ENCODE measurements around the gene ALDH16A1.

Gene ALDH16A1

GRCh38 chr19:49473868-49474541 is 21.0 kb downstream of the ALDH16A1 start, which contains the start of gene FLT3LG:
TSS of gene FLT3LG (plus strand) at chr19:49474215. CDS start at chr19:49474640, 425 bp downstream.
- TF ChIP-seq EZH2phosphoT487 (IDR thresholded peaks at IDR 0.05; ENCODE audit: borderline replicate concordance, low read length) (no peak), CTCF (IDR thresholded peaks at IDR 0.05; ENCODE audit: low read depth, low read length, poor library complexity, severe bottlenecking) (peak; percentile 99)
- H3K27me3 ChIP-seq (ENCODE audit: control insufficient read depth, low read length): peaks cover 6% of the 10 kb centered on the region
- H3K27ac ChIP-seq (ENCODE audit: low read depth, low read length): no peak within 1 kb of the TSS
- H3F3A ChIP-seq (ENCODE audit: control insufficient read depth, insufficient read depth): peaks cover 4% of the 10 kb centered on the region; the same call in 1 of the 2 replicates
- H3K36me3 ChIP-seq (ENCODE audit: control insufficient read depth, low read length): peaks cover 18% of the 10 kb centered on the region
- H4K20me1 ChIP-seq (ENCODE audit: control insufficient read depth, insufficient read depth, low read depth, low read length): no peaks in the 10 kb centered on the region
- H3K4me3 ChIP-seq (ENCODE audit: low read length): peak within 1 kb of the TSS; percentile 75
- H3K9me2 ChIP-seq (replicated peaks; ENCODE audit: control insufficient read depth, low read length): no peaks in the 10 kb centered on the region
- peak within 1 kb of the TSS; percentile 78 for H3K4me2 ChIP-seq (ENCODE audit: low read length)
- H3K4me1 ChIP-seq (ENCODE audit: control insufficient read depth, low read length): peaks cover 44% of the 10 kb centered on the region
- H3K9me3 ChIP-seq (ENCODE audit: control insufficient read depth, insufficient read depth, low read length): no peaks in the 10 kb centered on the region
- no peaks in the 10 kb centered on the region for H3K79me2 ChIP-seq (ENCODE audit: control insufficient read depth, low read length)

GRCh38 chr19:49474542-49474924 is 21.5 kb downstream of the ALDH16A1 start:
- TF ChIP-seq EZH2phosphoT487 (IDR thresholded peaks at IDR 0.05; ENCODE audit: borderline replicate concordance, low read length) (no peak), CTCF (IDR thresholded peaks at IDR 0.05; ENCODE audit: low read depth, low read length, poor library complexity, severe bottlenecking) (no peak)
- Histone ChIP-seq H3K79me2 (ENCODE audit: control insufficient read depth, low read length) (no peaks in the 10 kb centered on the region), H3K4me2 (ENCODE audit: low read length) (peak overlapping the region; percentile 78), H3K36me3 (ENCODE audit: control insufficient read depth, low read length) (peaks cover 15% of the 10 kb centered on the region), H4K20me1 (ENCODE audit: control insufficient read depth, insufficient read depth, low read depth, low read length) (no peaks in the 10 kb centered on the region), H3K27ac (ENCODE audit: low read depth, low read length) (no peak overlapping the region), H3K4me3 (ENCODE audit: low read length) (peak overlapping the region; percentile 75), H3K4me1 (ENCODE audit: control insufficient read depth, low read length) (peaks cover 40% of the 10 kb centered on the region), H3K9me2 (replicated peaks; ENCODE audit: control insufficient read depth, low read length) (no peaks in the 10 kb centered on the region), H3K27me3 (ENCODE audit: control insufficient read depth, low read length) (peaks cover 6% of the 10 kb centered on the region), H3F3A (ENCODE audit: control insufficient read depth, insufficient read depth) (peaks cover 4% of the 10 kb centered on the region; the same call in 1 of the 2 replicates), H3K9me3 (ENCODE audit: control insufficient read depth, insufficient read depth, low read length) (no peaks in the 10 kb centered on the region)

GRCh38 chr19:49475191-49475917 is 22.3 kb downstream of the ALDH16A1 start:
- Histone ChIP-seq H3K4me2 (ENCODE audit: low read length) (no peak overlapping the region), H3K9me2 (replicated peaks; ENCODE audit: control insufficient read depth, low read length) (no peaks in the 10 kb centered on the region)

More at GRCh38 chr19:49475191-49475917, 22.3 kb downstream of the ALDH16A1 start:
- no peak overlapping the region for H3K27ac ChIP-seq (ENCODE audit: low read depth, low read length)
- H3K4me1 ChIP-seq (ENCODE audit: control insufficient read depth, low read length): peaks cover 32% of the 10 kb centered on the region
- TF ChIP-seq EZH2phosphoT487 (IDR thresholded peaks at IDR 0.05; ENCODE audit: borderline replicate concordance, low read length) (no peak), CTCF (IDR thresholded peaks at IDR 0.05; ENCODE audit: low read depth, low read length, poor library complexity, severe bottlenecking) (no peak)
- H3F3A ChIP-seq (ENCODE audit: control insufficient read depth, insufficient read depth): peaks cover 4% of the 10 kb centered on the region; the same call in 1 of the 2 replicates
- no peaks in the 10 kb centered on the region for H4K20me1 ChIP-seq (ENCODE audit: control insufficient read depth, insufficient read depth, low read depth, low read length)
- H3K4me3 ChIP-seq (ENCODE audit: low read length): no peak overlapping the region
- H3K9me3 ChIP-seq (ENCODE audit: control insufficient read depth, insufficient read depth, low read length): no peaks in the 10 kb centered on the region
- H3K79me2 ChIP-seq (ENCODE audit: control insufficient read depth, low read length): no peaks in the 10 kb centered on the region
- peaks cover 6% of the 10 kb centered on the region for H3K27me3 ChIP-seq (ENCODE audit: control insufficient read depth, low read length)
- peaks cover 9% of the 10 kb centered on the region for H3K36me3 ChIP-seq (ENCODE audit: control insufficient read depth, low read length)

All from DOHH2 (cell line).